ENCODE results near the gene CAMTA1. TPM values are rescaled to one million over a fixed set of nuclear protein-coding genes. Genes with fewer than 3 reads are reported as not detected.

CAMTA1 gene
- polyA plus RNA-seq, 1 of the 3 experiments (the other 2 are of a cell fraction): 63.1 TPM

DNA sequence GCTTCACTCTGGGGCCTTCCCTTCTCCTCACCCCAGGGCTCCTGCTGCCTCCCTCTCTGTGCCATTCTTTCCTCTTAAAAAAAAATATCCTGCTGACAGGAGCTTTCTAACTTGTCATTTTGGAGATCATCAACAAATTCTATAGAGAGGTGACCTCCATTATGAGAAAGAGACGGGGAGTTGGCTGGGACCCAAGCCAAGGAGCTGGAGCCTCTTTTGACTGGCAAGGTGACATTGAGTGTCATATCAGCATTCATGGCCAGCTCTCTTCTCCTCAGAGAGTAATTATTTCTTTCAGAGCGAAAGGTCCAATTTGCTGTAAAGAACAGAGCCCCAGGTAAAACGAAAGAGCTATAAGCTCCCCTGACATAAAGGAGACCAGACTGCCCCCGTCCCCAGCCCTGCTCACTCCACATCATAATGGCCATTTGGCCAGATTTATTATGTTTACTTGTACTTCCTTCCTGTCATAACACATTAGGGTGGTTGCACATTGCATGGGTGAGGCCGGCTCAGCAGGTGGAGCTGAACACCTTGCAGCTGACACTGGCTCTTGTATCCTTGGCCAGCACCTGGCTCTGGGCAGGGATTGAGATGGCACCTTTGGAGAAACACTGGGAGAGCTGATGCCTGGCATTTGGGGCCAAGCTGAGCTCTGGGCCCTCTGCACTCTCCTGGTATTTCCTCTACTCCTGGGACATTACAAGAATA, 581.9 kb downstream of the CAMTA1 start:
- WGBS (ENCODE audit: low lambda C conversion rate): 72% methylated on average over 5 of the region's 5 CpGs
- DNase-seq: no peak
- Histone ChIP-seq H3K9me2 (no peaks in the 10 kb centered on the region), H4K20me1 (ENCODE audit: insufficient read depth) (no peaks in the 10 kb centered on the region), H3K27me3 (ENCODE audit: insufficient read depth) (no peaks in the 10 kb centered on the region), H3K27ac (ENCODE audit: low read depth in 2 of 2, low read length in 1 of 2) (no peak overlapping the region), H2AFZ (ENCODE audit: low read depth) (no peak overlapping the region), H3K9me3 (no peaks in the 10 kb centered on the region), H3K9ac (no peak overlapping the region), H3K4me1 (ENCODE audit: control insufficient read depth in 1 of 2, insufficient read depth in 2 of 2, low read depth in 1 of 2, low read length in 1 of 2) (peaks cover 0 to 3% of the 10 kb centered on the region in 2 experiments; a peak in 1 of 4 replicates), H3K4me3 (ENCODE audit: low read depth in 2 of 2, low read length in 1 of 2) (no peak overlapping the region), H3K4me2 (no peak overlapping the region), H3K36me3 (replicated peaks in 1 of 2; ENCODE audit: control insufficient read depth in 1 of 2, insufficient read depth in 2 of 2, low read length in 1 of 2) (no peaks in the 10 kb centered on the region), H3F3A (replicated peaks; ENCODE audit: insufficient read depth) (no peaks in the 10 kb centered on the region), H3K79me2 (ENCODE audit: insufficient read depth) (no peaks in the 10 kb centered on the region)
- ChIA-PET POLR2A (no interaction called here), CTCF (interaction anchor here (2.2 kb wide), 1 partner anchor 324 kb away, joined by 6 read pairs; no protein-coding TSS in a partner anchor)
- TF ChIP-seq FOSL2 (IDR thresholded peaks at IDR 0.05; ENCODE audit: borderline replicate concordance, low read depth): no peak
- TF ChIP-seq, protein P1, sequence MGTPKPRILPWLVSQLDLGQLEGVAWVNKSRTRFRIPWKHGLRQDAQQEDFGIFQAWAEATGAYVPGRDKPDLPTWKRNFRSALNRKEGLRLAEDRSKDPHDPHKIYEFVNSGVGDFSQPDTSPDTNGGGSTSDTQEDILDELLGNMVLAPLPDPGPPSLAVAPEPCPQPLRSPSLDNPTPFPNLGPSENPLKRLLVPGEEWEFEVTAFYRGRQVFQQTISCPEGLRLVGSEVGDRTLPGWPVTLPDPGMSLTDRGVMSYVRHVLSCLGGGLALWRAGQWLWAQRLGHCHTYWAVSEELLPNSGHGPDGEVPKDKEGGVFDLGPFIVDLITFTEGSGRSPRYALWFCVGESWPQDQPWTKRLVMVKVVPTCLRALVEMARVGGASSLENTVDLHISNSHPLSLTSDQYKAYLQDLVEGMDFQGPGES (IDR thresholded peaks at IDR 0.05; ENCODE audit: low read depth, low read length): no peak
- TF ChIP-seq, protein P2, sequence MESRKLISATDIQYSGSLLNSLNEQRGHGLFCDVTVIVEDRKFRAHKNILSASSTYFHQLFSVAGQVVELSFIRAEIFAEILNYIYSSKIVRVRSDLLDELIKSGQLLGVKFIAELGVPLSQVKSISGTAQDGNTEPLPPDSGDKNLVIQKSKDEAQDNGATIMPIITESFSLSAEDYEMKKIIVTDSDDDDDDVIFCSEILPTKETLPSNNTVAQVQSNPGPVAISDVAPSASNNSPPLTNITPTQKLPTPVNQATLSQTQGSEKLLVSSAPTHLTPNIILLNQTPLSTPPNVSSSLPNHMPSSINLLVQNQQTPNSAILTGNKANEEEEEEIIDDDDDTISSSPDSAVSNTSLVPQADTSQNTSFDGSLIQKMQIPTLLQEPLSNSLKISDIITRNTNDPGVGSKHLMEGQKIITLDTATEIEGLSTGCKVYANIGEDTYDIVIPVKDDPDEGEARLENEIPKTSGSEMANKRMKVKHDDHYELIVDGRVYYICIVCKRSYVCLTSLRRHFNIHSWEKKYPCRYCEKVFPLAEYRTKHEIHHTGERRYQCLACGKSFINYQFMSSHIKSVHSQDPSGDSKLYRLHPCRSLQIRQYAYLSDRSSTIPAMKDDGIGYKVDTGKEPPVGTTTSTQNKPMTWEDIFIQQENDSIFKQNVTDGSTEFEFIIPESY (IDR thresholded peaks at IDR 0.05; ENCODE audit: borderline replicate concordance, low read depth): no peak
- no peak for TF ChIP-seq USF2 (IDR thresholded peaks at IDR 0.05; ENCODE audit: borderline replicate concordance, low read depth, low read length)
- TF ChIP-seq RXRA (IDR thresholded peaks at IDR 0.05; ENCODE audit: borderline replicate concordance, low read depth): no peak
- TF ChIP-seq, protein P3, sequence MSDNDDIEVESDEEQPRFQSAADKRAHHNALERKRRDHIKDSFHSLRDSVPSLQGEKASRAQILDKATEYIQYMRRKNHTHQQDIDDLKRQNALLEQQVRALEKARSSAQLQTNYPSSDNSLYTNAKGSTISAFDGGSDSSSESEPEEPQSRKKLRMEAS (IDR thresholded peaks at IDR 0.05; ENCODE audit: low read depth): no peak
- TF ChIP-seq SMC3 (IDR thresholded peaks at IDR 0.05; ENCODE audit: low read depth, low read length): no peak
- TF ChIP-seq MEF2A (IDR thresholded peaks at IDR 0.05; ENCODE audit: borderline replicate concordance, low read depth): no peak
- TF ChIP-seq EP300 (IDR thresholded peaks at IDR 0.05; ENCODE audit: borderline replicate concordance in 1 of 2, low read depth in 1 of 2, low read length in 1 of 2): no peak
- no peak for TF ChIP-seq RCOR1 (IDR thresholded peaks at IDR 0.05; ENCODE audit: low read length)
- TF ChIP-seq PBX3 (IDR thresholded peaks at IDR 0.05): no peak
- TF ChIP-seq CTCF (IDR thresholded peaks at IDR 0.05): no peak
- no peak for TF ChIP-seq NRF1 (IDR thresholded peaks at IDR 0.05; ENCODE audit: low read depth, low read length)
- TF ChIP-seq TCF12 (IDR thresholded peaks at IDR 0.05): no peak
- no peak for TF ChIP-seq ELF1 (IDR thresholded peaks at IDR 0.05)
- no peak for TF ChIP-seq GATA2 (CRISPR knock-in tag; IDR thresholded peaks at IDR 0.05)
- no peak for TF ChIP-seq CHD2 (IDR thresholded peaks at IDR 0.05; ENCODE audit: low read length, partially characterized antibody)
- no peak for TF ChIP-seq NFIC (IDR thresholded peaks at IDR 0.05; ENCODE audit: borderline replicate concordance)
